Activated CD4-positive, CD25-positive, alpha-beta regulatory T cell treated with anti-CD3 and anti-CD28 coated beads, Interleukin-2, amount 50 U/mL, for 72 hours (primary cell): ENCODE results near the gene CACNA2D2.

Source experiments
- DNase-seq: peaks from one replicate; pipeline ENCODE4 v3.0.0; 2021

CACNA2D2 gene

DNA sequence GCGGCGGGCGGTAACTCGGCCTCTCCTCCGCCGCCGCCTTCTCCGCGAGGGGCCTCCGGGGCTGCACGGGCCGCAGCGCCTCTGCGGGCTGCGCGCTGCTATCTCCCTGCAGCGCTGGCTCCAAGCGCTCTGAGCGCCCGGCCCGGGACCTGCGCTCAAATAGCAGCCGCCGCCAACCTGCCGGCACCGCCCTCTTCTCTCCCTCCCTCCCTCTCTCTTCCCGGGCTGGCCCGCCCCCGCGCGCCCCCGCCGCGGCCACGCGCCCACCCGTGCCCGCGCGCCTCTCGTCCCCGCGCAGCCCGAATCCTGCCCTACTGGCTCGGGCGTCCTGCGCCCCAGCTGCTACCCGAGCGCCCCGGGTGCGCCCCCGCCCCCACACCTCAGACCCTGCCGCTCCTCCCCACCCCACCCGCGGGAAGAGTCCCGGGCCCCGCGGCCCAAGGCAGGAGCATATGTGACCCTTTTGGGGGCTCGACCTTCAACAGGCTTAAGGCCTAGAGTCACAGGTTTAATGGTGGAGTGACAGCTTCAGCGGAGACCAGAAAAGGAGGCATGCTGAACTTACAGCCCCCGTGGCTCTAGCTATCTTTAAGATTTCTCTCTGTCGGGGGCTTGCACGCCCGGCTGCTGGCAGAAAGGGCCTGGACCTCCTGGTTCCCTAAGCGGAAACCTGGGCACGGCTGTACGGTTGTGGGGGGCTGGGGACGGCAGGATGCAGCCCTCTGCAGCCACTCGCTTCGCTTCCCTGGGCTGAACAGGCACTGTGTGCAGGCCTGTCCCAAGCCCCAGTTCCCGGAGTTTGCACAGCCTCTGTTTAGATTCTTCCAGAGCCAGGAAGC, at the start of gene CACNA2D2:
CACNA2D2 (minus strand) TSS at position 131 of the 839 bp plus-strand sequence. CDS start 211 bp downstream, outside the sequence.
- peak; percentile 42 for DNase-seq

DNA sequence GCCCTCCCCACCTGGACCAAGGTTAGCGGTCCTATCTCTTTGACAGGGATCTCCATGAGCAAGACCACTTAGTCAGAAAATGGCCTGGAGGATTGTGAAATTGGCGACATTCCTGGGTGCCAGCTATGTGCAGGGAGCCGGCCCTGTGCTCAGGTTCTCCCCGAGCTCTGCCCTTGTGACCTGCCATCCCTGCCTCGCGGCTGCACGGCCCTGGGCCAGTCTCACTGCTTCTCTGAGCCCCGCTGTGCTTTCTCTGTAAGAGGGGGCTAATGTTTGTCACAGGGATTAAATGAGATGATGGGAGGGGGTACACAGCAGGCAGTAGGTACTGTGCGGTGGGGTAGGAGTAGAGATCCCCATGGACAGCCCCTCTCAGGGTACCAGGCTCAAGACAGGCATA, 49.2 kb upstream of the CACNA2D2 start:
- no peak for DNase-seq

DNA sequence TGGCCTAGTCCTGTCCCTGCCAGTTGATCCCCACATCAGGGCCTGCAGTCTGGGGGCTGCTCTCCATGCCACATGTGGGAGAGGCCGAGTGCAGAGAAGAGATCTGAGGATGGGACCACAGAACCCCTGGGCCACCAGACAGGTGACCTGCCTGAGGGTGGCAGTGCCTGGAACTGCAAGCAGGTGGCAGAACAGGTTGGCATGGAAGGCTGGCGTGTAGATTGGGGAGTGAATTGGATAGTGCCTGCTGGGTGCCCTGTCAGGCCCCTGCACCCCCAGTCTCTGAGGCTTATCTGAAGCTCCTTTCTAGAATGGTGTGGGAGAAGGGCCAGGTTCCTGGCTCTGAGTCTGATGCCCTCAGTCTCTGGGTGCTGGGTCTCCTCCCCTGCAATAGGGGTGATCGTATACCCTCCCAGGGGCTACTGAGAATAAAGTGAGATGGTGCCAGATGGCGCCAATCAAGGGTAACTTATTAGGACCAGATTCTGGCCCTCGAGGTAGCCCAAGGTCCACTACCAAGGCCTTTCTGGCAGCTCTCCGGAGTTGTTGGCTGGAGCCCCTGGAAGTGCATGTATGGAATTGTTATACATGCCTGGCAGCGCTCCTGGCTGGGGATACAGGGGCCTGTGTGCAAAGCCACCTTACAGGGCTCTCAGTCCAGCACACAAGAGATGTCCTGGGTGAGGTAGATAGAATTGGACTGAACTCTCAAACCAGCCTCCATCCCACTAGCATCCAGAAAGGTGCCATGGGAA, 48.4 kb upstream of the CACNA2D2 start:
- no peak for DNase-seq

- no peak for DNase-seq
Measured at GRCh38 chr3:50551054-50551659, 47.7 kb upstream of the CACNA2D2 start.

GRCh38 chr3:50550079-50550736, 46.8 kb upstream of the CACNA2D2 start:
- peak; percentile 72 for DNase-seq

- DNase-seq, result no peak
Measured at GRCh38 chr3:50549226-50549625, 45.8 kb upstream of the CACNA2D2 start.

DNA sequence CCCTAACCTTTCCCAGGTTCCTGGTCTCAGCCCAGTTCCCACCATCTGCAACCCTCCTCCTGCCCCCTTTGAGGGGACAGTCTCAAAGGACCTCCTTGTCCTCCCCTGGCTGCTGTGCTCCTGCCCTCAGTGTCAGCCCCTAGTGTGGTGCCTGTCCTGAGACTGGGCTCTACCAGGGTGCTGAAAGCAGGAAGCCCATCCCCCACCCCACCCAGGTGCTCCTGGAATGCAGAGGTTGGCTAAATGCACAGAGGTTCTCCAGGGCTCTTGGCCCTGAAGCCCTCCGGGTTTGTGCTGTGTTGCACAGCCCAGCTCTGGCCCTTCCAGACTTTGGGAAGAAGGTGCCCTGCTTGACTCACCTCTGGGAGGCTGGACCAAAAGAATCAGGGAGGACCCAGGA, 42.3 kb upstream of the CACNA2D2 start:
- no peak for DNase-seq

GRCh38 chr3:50542177-50543034, 39.0 kb upstream of the CACNA2D2 start:
- peak; percentile 73 for DNase-seq

GRCh38 chr3:50539356-50540286, 36.2 kb upstream of the CACNA2D2 start:
- no peak for DNase-seq

DNA sequence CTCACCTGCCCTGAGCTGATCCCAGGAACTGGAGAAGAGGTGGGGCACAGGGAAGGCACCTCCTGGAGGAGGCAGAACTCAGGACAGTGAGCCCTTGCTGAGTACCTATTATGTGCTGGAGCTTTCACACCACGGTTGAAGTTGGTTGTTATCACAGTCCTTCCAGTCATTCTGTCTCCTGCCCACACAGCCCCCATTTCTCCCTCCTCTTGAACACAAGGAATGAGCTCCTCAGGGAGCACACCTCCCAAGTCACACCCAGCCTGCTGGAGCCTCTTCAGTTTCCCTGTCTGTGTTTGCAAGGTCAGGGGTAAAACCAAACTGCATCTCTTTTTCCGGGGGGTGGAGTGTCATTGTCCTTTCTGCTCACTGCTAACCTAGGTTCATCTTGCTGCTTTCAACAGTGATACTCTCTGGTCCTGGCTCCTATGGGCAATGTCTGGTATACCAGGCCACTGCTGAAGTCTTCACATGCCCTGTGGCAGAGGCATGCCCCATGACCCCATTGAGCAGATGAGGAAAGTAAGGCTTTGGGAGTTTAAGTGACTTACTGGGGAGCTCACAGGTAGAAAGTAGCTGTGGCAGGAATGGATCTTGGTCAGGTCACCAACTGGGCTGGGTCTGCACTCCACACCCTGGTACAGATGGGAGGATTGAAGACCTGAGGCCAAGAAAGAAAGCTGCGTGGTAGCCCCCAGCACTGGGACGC, 34.1 kb upstream of the CACNA2D2 start:
- no peak for DNase-seq

DNA sequence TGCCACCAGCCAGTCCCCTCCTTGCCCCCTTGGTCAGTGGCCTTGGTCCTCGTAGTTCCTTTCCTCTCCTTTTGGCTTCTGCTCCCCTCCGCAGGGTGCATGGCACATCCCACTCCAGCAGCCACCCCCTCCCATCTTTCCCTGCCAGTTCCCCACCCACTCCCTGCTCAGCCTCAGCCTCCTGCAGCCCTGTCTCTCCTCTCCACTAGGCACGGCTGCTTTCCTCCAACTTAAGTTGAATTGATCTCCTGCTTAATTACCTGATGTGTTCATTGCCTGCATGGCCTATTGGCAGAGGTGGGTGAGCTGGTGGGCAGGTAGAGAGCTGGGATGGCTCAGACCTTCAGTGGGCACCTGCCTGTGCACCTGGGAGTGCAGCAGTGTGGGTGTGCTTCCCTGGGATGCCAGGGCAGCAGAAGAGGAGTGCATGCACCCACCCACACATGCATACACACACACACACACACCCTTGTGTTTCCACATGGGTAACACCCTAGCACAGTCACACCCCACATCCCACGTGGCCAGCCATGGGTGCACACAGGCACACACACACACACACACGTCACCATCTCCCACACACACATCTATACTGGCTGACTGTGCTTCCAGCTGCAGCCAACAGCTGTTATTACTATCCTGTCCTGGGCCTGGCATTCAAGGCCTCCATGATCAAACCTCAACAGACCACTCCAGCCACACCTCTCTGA, 33.2 kb upstream of the CACNA2D2 start:
- DNase-seq, result no peak

DNA sequence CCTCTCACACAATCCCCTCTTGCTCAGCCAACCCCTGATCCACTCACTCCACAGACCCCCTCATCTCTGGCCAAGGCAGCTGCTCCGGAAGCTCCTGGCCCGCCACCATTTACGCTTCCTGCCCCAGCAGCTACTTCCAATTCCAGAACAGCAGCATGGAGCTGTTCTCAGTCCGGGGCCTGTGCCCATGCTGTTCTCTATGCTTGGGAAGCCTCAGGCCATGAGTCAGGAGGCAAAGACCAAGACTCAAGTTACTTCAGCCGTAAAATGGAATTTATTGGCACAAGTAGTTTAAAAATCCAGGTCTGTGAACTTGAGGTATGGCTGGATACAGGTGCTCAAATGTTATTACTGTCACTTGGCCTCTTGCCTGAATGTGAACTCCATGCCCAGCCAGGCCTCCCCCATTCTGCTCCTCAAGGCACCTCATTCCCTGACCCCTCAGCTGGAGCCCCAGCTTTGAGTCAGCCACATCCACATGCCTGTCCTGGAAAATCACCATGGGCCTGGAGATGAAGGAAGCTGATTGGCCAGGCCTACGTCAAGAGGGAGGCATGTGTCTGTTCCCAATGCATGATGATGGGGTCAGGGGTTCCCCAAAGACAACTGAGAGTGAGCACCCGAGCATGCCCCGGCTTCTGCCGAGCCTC, 31.4 kb upstream of the CACNA2D2 start:
- no peak for DNase-seq

GRCh38 chr3:50533807-50534461, 30.5 kb upstream of the CACNA2D2 start:
- no peak for DNase-seq

- no peak for DNase-seq
Measured at GRCh38 chr3:50533316-50533715, 29.9 kb upstream of the CACNA2D2 start.

DNA sequence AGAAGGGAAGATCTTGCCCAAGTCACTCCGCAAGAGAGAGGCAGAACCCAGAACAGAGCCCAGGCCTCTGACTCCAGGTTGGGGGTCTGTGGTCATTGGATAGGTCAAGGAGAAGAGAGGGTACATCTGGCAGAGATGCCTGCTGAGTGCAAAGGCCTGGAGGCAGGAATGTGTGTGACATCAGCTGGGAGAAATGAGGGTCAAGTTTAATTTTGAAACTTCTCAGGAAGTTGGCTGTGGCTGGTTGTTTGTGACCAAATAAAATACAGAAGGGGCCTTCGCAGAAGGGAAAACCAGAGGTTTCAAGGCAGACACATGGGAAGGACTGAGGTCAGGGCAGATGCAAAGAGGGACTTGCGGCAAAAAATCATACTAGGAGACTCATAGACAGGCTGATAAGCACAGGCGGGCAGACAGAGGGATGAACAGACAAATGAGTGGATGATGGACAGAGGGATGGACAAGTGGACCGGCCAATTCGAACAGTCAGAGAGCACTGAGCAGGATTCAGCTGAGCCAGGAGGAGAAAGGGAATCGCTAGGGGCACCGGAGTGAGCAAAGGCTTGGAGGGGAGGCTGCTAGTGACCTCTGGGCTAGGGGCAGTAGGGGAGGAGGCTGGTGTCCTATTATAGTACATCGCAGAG, 28.8 kb upstream of the CACNA2D2 start:
- DNase-seq, result no peak

- DNase-seq, result no peak
Measured at GRCh38 chr3:50531201-50531600, 27.8 kb upstream of the CACNA2D2 start.

DNA sequence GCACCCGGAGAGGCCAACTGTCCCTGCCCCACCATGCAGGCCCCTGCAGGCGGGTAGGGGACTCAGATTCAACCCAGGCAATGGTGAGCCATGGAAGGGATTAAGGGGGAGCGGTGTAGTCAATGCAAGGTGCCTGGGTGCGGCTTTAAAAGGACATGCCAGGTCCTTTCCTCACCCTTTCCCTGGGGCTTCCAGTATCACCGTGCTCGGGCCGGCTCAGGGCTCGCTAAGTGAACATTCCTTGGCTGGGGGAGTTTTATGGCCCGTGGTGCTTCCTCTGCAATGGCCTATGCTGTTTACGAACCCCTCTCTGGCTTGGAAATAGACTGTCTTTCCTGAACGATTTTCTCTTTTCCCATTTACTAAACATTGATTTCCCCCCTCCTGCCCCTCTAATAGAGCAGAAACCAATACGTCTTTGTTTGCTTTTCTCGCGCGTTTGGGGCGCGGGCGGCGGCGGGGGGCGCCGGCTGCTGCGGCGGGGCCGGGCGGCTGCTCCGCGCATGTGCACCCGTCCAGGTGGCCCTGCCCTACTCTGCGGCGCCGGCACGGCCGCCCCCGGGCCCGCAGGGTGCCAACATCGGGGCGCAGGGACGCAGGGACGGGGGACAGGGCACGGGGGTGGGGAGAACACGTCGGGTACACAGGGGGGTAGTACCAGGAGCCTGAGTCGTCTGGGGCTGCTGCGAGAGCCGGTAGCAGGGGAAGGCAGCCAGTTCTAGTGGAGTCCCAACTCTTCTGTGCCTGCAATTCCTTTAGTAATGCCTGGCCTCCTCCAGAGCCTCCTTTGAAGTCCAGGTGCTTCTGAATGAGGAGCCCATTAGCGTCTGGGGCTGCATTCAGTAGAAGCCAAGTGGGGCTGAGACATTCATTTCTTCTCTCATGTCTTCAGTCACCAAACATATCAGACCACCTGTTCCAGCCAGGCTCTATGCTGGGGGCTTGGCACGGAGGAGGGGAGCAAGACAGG, 26.9 kb upstream of the CACNA2D2 start:
- DNase-seq, result no peak
